ENCODE measurements around the gene OR4E1.
"Not testable (repeated sequence)": the region's sequence is repeated elsewhere in the genome, so short reads cannot be mapped to it uniquely, and the experiment has no call there.

The OR4E1 gene, protein sequence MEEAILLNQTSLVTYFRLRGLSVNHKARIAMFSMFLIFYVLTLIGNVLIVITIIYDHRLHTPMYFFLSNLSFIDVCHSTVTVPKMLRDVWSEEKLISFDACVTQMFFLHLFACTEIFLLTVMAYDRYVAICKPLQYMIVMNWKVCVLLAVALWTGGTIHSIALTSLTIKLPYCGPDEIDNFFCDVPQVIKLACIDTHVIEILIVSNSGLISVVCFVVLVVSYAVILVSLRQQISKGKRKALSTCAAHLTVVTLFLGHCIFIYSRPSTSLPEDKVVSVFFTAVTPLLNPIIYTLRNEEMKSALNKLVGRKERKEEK

DNA sequence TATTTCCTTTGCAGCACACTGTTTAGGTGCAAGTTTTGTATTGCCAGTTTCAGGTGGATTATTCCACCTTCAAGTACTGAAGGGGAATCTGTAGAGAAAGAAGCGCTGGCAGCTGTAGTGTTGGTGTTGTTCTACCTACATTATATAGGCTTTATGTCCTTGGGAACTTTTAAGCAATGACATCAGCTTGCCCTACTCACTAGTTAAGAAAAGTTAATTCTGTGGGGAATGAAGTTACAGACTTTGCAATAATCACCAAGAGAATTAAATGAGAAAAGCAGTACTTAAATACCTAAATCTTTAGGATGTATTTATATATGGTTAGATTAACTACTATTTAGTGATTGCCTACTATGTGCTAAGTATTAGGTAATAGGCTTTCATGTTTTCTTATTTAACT is at the start of gene OR4E1:
Gene OR4E1, minus strand, starts transcription at position 101 of the 400 bp plus-strand sequence. CDS start 2,883 bp downstream, outside the sequence.
- no peak for DNase-seq (ENCODE audit: low spot score)

DNA sequence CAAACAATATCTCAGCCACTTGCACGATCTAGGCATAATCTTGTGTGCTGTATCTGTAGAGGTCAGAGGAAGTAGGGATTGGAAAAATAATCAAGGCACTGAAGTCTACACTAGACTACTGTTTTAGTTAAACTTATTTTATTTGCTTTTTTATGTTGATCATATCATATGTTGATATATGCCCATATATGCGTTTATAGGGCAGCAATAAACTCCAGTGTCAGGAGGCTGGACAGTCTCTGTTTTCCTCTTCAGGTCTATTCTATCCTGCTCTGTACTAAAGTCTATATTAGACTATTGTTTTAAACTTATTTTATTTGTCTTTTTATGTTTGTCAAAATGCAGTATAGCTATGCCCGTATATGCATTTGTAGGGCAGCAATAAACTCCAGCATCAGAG is 47.9 kb upstream of the OR4E1 start:
- no peak for DNase-seq (ENCODE audit: low spot score)

DNA sequence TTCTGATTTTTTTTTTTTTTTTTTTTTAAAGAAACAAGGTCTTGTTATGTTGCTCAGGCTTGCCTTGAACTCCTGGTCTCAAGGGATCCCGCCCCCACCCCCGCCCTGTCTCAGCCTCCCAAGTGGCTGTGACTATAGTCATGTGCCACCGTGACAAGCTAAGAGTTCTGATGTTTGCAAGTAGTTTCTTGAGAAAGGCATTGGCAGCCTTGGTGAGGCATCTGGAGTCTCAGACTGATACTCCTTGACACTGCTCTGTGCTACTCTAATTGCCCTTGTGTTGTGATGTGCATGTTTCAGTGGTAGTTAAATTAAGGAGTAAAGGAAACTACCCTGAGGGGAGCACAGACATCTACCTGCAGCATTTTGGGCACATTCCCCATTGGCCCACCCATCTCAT is 46.2 kb upstream of the OR4E1 start:
- no peak for DNase-seq (ENCODE audit: low spot score)

DNA sequence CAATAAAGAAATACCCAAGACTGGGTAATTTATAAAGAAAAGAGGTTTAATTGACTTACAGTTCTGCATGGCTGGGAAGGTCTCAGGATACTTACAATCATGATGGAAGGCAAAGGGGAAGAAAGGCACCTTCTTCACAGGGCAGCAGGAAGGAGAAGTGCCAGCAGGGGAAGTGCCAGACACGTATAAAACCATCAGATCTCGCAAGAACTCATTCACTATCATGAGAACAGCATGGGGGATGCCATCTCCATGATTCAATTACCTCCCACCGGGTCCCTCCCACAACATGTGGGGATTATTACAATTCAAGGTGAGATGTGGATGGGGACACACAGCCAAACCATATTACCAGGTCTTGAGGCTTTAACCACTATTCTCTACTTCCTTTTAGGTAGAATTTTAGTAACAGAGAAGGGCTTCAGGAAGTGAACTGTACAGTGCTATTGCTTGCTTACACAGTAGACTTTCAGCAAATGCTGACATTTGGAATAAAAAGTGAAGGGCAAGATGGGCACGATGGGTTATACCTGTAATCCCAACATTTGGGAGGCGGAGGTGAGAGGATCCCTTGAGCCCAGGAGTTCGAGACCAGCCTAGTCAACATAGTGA is 40.8 kb upstream of the OR4E1 start:
- no peak for DNase-seq (ENCODE audit: low spot score)

DNA sequence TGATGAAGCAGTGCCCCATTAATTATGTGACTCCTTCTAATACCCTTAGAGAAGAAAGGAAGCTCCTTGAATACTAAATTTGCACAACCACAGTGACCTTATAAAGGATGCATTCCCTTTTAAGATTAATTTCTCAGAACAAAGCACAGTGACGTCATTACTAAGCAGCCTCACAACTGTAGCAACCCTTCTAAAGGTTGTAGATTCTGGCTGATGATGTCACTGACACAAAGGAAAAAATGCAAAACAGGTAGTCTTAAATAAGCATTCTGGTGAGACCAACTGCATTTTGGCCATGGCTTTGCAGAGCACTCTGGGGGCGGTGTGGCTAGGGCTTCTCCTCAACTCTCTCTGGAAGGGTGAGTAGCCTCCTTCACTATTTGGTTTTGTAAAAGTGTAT is 38.4 kb upstream of the OR4E1 start:
- peak; percentile 35 for DNase-seq (ENCODE audit: low spot score)

DNA sequence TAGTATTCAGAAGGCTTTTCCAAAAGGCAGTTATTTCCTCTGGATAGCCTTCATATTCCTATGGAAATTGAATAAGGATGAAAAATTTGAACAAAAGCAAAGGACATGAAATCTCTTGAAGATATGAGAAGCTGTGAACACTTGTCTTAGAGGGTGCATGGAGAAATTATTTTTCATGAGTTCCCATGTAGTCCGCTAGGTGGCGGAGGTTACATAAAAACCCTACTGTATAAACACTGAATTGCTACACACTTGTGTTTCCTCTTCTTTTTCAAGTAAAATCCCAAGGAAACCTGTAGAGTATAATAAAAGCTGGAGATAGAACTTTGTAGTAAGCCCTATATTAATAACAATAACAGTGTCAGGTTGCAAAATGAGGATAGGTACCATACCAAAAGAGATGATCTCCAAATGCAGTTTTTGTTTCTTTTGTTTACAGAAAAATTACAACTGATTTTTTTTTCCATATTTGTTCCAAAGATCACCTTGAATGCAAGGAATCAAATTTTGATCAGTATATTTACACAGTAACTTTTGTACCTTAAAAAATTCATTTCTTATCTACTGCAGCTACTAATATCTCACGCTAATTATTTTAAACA is 37.8 kb upstream of the OR4E1 start:
- DNase-seq (ENCODE audit: low spot score) = peak; percentile 53

DNA sequence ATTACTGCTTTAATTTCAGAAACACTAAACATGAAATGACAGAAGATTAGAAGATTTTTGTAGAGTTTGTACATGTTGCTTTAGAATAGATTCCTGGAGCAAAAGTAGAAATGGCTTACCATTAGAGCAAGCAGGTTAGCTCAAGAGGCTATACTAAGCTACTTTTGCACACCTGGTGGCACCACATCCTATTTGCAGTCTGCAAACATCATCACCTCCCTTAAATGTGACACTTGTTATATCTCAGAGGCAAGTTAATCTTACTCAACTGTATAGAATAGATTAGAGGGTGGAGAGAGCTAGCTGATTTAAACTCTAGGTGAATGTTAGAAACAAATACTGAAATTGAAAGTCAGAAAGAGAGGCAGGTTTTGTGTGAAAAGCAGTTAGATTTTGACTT is 30.7 kb upstream of the OR4E1 start:
- no peak for DNase-seq (ENCODE audit: low spot score)

DNA sequence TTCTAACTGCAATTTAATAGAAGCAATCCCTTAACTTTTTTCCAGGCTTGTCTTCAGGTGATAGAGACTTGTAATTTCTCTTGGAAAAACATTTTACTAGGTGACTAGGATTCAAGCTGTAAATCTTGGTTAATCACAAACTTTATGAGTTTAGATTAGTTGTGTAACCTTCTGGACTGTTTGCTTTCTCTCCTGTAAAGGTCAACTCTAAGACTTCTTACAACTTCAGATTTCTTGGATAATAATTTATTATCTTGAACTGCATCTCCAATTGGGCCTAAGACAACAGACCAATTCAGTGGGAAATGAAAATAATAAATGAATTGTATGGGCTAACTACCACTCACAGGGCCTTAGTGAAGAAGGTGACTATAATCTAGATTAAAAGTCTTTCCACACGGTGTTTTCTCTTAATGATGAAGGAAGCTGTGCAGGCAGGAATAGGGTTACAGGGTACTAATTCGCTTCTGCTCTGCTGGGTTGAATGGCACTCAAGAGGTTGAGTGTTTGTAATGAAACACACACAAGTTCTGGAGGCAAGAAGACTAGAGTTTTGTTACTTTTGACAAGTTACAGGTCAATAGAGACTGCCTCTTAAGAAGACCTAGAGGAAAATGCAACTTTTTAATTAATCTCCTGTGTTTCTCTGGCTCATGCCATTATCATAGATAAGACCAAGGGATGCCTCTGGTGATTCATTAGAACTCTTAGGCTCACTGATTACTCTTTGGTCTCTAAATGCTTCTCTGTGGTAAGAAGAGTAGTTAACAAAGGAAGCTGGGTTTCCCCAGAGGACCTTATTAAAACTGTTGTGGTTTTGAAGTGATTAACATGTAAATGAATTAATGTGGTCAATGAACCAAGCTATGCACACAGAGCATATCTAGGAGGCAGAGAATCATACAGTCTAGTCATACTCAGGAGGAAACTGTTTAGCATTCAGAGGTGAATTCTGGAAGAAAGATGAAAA is 30.0 kb upstream of the OR4E1 start:
- peak; percentile 38 for DNase-seq (ENCODE audit: low spot score)

DNA sequence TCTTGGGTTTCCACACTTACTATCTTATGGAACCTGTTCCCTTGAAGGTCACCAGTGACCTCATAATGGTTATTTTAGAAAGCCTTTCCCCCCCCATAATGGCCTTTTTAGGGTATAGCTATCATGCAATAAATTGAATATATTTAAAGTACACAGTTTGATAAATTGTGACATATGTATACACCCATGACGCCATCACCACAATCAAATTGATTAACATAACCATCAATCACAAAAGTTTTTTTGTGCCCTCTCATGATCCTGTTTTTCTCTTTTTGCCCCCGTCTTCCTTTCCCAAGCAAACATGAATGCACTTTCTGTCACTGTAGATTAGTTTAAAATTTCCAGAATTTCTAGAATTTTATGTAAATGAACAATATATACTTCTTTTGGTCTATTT is 28.7 kb upstream of the OR4E1 start:
- DNase-seq (ENCODE audit: low spot score) = no peak

DNA sequence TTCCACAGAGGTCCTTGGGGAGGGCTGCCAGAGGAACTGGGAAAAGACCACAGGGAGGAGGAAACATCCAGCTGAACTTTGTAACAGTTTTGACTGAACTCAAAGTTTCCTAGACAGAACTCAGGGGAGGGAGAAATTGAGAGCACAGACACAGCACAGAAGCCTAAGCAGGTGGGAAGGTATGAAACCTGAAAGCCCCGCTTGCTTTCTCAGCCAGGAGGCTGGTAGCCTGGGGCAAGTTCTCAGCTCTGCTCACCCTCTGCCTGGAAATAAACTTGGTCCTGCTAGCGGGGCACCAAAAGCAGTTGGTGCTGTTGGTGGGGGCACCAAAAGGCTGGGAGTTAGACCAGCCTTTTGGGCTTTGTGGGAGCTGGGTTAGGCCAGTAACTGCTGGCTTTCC is 25.9 kb upstream of the OR4E1 start:
- no peak for DNase-seq (ENCODE audit: low spot score)

DNA sequence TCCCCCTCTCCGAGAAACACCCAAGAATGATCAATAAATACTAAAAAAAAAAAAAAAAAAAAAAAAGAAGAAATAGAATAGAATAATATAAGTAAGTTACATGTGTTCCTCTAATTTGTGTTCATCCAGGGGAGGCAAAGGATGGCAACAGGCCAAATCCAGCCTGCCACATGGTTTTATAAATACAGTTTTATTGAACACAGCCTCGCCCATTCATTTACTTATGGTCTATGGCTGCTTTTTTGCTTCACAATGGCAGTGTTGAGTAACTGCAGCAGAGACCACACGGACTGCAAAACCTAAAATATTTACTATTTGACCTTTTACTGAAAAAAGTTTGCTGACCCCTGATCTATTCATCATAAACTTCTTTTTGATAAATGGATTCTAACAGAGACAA is 24.9 kb upstream of the OR4E1 start:
- not testable (repeated sequence) for DNase-seq (ENCODE audit: low spot score)

DNA sequence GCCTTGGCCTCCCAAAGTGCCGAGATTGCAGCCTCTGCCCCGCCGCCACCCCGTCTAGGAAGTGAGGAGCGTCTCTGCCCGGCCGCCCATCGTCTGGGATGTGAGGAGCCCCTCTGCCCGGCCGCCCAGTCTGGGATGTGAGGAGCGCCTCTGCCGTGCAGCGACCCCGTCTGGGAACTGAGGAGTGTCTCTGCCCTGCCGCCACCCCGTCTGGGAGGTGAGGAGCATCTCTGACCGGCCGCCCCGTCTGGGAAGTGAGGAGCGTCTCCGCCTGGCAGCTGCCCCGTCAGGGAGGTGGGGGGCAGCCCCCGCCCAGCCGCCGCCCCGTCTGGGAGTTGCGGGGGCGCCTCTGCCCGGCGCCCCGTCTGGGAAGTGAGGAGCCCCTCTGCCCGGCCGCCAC is 24.0 kb upstream of the OR4E1 start:
- not testable (repeated sequence) for DNase-seq (ENCODE audit: low spot score)

DNA sequence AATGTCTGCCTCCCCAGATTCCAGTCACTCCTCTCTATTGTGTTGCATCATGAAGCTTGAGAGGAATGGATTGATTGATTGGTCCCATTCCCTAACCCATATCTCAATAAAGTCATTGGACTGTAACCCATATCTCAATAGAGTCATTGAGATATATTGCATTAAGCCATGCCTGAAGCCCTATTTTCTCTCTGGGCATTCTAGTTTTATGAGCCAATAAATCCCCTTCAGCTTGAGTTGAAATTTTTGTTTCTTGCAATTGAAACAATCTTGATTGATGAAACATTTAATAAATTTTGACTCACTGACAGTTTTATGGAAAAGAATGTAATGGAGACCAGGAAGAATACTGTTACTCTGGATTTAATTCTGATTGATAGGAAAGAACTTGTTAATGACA is 20.8 kb upstream of the OR4E1 start:
- DNase-seq (ENCODE audit: low spot score) = no peak

DNA sequence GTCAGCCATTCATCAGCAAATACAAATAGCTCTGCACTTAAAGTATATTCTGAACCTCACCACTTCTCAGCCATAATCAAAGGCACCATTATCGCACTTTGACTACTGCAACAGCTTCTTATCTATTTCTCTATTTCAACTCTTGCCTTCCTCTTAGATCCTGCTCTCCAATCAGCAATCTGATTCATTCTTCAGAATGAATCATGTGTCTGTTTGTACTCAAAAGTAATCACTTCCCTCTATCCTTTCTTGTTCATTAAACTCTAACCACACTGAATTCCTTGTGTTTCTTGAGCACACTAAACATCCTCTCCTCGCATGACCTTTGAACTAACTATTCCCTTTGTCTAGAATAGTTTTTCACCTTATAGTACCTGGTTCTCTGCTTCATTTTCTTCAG is 12.8 kb upstream of the OR4E1 start:
- no peak for DNase-seq (ENCODE audit: low spot score)

DNA sequence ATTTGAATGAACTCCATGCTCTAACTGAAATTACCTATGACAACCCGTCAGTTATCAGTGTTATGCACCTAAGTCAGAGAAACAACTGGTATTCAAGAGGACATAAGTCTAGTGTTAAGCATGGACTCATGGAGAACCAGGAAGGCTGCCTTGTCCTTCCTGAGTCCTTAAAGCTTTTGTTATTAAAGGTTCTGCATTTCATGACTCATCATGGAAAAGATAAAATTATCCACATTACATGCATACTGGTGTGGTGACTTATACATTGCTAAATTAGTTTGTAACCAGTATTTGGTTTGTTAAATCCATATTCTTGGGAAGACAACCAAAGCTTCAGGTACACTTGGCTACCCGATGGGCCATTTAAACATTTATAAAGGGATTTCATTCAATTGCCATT is 6.5 kb upstream of the OR4E1 start:
- no peak for DNase-seq (ENCODE audit: low spot score)

DNA sequence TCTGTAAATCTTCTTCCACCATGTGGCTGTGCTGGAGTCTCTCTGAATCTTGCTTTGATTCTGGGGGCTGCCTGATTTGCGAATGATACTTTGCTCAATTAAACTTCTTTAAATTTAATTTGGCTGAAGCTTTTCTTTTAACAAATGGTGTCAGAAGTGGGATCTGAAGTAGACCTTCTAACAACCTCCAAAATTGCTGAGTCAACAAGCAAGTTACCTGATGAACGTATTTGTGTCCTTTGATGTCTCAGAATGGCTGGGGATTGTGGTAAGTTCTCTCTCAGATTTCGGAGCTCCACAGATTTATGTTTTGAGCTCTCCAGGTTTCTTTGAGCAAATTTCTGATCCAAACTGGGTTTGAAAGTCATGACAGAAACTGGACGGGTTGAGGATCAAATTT is 1.9 kb upstream of the OR4E1 start:
- no peak for DNase-seq (ENCODE audit: low spot score)

DNA sequence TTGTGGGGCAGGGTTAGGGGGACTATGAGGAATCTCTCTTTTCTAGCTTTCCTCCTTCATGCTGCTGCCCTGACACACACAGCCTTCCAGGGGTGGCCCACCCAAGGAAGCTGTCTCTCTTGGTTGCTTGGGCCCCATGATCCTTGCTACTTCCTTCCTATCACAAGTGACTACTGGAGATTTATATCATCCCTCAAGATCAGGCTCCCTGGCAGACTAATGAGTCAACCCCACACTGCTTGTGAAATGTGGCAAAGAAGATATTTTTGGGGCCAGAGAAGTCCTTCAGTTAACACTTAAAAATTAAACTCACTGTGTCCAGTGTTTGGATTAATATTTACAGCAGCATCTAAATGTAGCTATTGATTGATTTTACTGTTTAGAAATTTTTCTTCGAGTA is 1.5 kb downstream of the OR4E1 start:
- DNase-seq (ENCODE audit: low spot score) = no peak

DNA sequence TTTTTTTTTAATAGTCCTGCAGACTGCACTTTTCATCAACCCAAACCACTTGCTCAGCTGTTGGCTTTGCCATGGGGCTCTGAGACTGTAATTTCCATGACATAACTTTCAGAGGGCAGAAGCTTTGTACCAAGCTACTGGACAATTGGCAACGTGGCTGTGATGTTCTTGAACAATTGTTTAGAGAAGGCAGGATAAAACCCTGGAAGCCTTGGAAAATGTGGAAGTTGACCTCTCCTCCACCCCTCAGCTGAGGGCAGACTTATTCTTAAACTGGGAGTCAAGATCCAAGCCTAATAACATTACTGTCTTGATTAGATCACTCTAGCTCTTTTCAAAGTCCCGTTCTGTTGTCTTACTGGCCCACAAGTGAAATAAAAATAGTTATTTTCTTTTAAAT is 2.2 kb downstream of the OR4E1 start:
- DNase-seq (ENCODE audit: low spot score) = no peak

DNA sequence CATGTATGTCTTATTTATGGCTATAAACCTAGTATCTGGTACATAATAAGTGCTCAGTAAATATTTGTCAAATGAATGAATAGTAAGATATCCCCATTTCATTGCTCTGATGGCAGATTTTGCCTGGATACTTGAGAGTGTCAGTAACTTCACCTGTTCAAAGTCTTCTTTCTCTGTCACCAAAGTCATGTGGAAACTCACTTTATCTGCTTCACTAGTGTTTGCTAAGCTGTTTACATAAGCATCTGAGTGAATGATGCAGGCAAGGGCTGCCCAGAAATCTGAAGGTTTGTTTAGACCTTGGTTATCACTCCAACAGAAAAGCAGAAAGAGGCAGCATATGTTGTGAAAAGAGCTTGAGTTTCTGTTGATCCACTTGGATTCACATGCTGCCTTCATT is 4.3 kb downstream of the OR4E1 start:
- no peak for DNase-seq (ENCODE audit: low spot score)

DNA sequence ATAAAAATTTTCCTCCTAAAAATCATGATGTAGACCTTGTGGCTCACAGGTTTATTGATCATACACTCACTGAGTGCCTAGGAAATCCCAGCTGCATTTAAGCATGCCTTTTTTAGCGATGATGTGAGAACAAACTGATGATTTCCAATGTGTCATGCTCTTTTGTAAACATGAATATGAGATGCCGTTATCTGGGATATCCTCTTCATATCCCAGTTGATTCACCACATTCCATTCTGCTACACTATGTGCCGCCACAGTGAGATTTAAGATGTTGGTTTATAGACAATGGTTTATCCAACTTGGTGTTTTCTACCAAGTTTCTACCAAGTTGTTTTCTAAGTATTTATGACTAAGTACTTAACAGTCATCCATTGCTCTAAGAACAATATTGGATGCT is 5.2 kb downstream of the OR4E1 start:
- DNase-seq (ENCODE audit: low spot score) = no peak

DNA sequence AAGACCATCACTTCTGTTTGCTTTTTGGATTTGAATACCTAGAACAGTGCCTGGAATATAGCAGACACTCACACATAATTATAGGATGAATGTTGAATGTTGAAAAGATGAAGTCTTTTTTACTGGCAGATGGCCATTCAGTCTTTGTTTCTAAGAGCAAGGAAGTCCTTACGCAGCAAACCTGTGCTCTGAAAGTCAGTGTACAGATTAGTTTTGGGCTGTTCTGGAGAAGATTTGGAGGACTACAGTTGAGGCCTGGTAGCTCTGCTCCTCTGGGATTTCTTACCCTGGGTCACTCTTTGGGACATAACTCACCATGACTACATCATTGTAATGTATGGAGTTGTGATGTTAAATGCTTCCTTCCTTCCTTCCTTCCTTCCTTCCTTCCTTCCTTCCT is 16.6 kb downstream of the OR4E1 start:
- DNase-seq (ENCODE audit: low spot score) = no peak

DNA sequence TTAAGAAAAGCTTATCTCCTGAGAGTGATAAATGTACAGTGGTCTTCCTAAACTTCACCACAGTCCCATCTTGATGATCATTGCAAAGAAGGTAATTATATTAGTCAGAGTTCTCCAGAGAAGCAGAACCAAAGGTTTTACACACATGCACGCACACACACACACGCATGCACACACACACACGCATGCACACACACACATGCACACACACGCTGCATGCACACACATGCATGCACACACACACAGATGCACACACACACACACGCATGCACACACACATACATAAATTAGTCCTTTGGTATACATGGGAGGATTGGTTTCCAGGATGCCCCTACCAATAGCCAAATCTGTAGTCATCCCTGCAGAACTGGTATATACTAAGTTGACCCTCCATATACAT is 19.4 kb downstream of the OR4E1 start:
- DNase-seq (ENCODE audit: low spot score) = no peak
